MM.1S (cell line): ENCODE results near the gene LDLRAD4.

Experiments used
- DNase-seq: peaks from one replicate; pipeline ENCODE4 v3.0.0-alpha.2; 2015
- H2AFZ ChIP-seq: fragments of 300-600 bp; sonication (generic); 2 replicates; pipeline ENCODE4 v1.6.0; 2016; ENCODE audit warnings: antibody characterized with exemption, low read length
- H3F3A ChIP-seq: fragments of 300-600 bp; sonication (generic); 2 replicates; pipeline ENCODE4 v1.6.1; 2016; ENCODE audit warnings: mild to moderate bottlenecking, antibody characterized with exemption, low read length, moderate library complexity, mixed read lengths; ENCODE audit not compliant: insufficient read depth
- H3K27ac ChIP-seq: fragments of 300-600 bp; sonication (generic); 2 replicates; pipeline ENCODE4 v1.5.1; 2016; ENCODE audit warnings: mild to moderate bottlenecking, low read length
- H3K27me3 ChIP-seq: fragments of 300-600 bp; sonication (generic); replicated peaks from 2 replicates; pipeline ENCODE4 v1.6.0; 2016; ENCODE audit warnings: low read length; ENCODE audit not compliant: insufficient read depth
- H3K36me3 ChIP-seq: fragments of 300-600 bp; sonication (generic); replicated peaks from 2 replicates; pipeline ENCODE4 v1.6.1; 2016; ENCODE audit warnings: mild to moderate bottlenecking, low read length, mixed read lengths; ENCODE audit not compliant: insufficient read depth
- H3K4me1 ChIP-seq: fragments of 300-600 bp; sonication (generic); 2 replicates; pipeline ENCODE4 v1.6.1; 2016; ENCODE audit warnings: low read length, mixed read lengths
- H3K4me2 ChIP-seq: fragments of 300-600 bp; sonication (generic); 2 replicates; pipeline ENCODE4 v1.6.0; 2016; ENCODE audit warnings: low read depth, low read length
- H3K4me3 ChIP-seq: fragments of 300-600 bp; sonication (generic); 2 replicates; pipeline ENCODE4 v1.5.1; 2016; ENCODE audit warnings: low read length, mixed read lengths
- H3K79me2 ChIP-seq: fragments of 300-600 bp; sonication (generic); 2 replicates; pipeline ENCODE4 v1.6.1; 2016; ENCODE audit warnings: mixed run types, low read length, mixed read lengths
- H3K9ac ChIP-seq: fragments of 300-600 bp; sonication (generic); 2 replicates; pipeline ENCODE4 v1.6.1; 2016; ENCODE audit warnings: low read length, mixed read lengths
- H3K9me2 ChIP-seq: fragments of 300-600 bp; sonication (generic); replicated peaks from 2 replicates; pipeline ENCODE4 v1.6.1; 2016; ENCODE audit warnings: mild to moderate bottlenecking, low read length, mixed read lengths; ENCODE audit not compliant: insufficient read depth
- H3K9me3 ChIP-seq: fragments of 300-600 bp; sonication (generic); replicated peaks from 2 replicates; pipeline ENCODE4 v1.6.1; 2016; ENCODE audit warnings: mild to moderate bottlenecking, low read length, mixed read lengths; ENCODE audit not compliant: insufficient read depth
- H4K20me1 ChIP-seq: fragments of 300-600 bp; sonication (generic); 2 replicates; pipeline ENCODE4 v1.6.1; 2016; ENCODE audit warnings: mild to moderate bottlenecking, low read length, moderate library complexity, mixed read lengths; ENCODE audit not compliant: insufficient read depth
- EZH2 ChIP-seq: fragments of 300-600 bp; sonication (generic); optimal IDR thresholded peaks from 2 replicates; pipeline ENCODE3; 2017; ENCODE audit warnings: low read depth, mild to moderate bottlenecking, antibody characterized with exemption, low read length, mixed read lengths
- EZH2phosphoT487 ChIP-seq: fragments of 300-600 bp; sonication (generic); IDR thresholded peaks from 2 replicates; pipeline ENCODE4 v1.6.1; 2018; ENCODE audit warnings: antibody characterized with exemption, low read length
- TF ChIP-seq, protein P1 (sequence below): fragments of 300-600 bp; sonication (generic); IDR thresholded peaks from 2 replicates; pipeline ENCODE4 v1.5.1; 2016; ENCODE audit warnings: antibody characterized with exemption, low read length, mixed read lengths

LDLRAD4 gene

GRCh38 chr18:13309748-13310670, 91.4 kb downstream of the LDLRAD4 start:
- TF ChIP-seq EZH2 (no peak), EZH2phosphoT487 (no peak)
- TF ChIP-seq, protein P1, sequence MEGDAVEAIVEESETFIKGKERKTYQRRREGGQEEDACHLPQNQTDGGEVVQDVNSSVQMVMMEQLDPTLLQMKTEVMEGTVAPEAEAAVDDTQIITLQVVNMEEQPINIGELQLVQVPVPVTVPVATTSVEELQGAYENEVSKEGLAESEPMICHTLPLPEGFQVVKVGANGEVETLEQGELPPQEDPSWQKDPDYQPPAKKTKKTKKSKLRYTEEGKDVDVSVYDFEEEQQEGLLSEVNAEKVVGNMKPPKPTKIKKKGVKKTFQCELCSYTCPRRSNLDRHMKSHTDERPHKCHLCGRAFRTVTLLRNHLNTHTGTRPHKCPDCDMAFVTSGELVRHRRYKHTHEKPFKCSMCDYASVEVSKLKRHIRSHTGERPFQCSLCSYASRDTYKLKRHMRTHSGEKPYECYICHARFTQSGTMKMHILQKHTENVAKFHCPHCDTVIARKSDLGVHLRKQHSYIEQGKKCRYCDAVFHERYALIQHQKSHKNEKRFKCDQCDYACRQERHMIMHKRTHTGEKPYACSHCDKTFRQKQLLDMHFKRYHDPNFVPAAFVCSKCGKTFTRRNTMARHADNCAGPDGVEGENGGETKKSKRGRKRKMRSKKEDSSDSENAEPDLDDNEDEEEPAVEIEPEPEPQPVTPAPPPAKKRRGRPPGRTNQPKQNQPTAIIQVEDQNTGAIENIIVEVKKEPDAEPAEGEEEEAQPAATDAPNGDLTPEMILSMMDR = no peak
- Histone ChIP-seq H3K9ac (no peak overlapping the region), H2AFZ (no peak overlapping the region)

GRCh38 chr18:13311193-13311592, 92.6 kb downstream of the LDLRAD4 start:
- DNase-seq = no peak
- Histone ChIP-seq H3K4me3 (no peak overlapping the region), H3K36me3 (no peaks in the 10 kb centered on the region)

More at GRCh38 chr18:13309748-13310670, 91.4 kb downstream of the LDLRAD4 start:
- Histone ChIP-seq H3K27ac (no peak overlapping the region), H3K9me3 (no peaks in the 10 kb centered on the region), H3K36me3 (no peaks in the 10 kb centered on the region), H4K20me1 (no peaks in the 10 kb centered on the region), H3K79me2 (no peaks in the 10 kb centered on the region), H3K4me2 (no peak overlapping the region), H3K9me2 (no peaks in the 10 kb centered on the region), H3K4me1 (no peaks in the 10 kb centered on the region), H3K27me3 (no peaks in the 10 kb centered on the region), H3K4me3 (no peak overlapping the region), H3F3A (no peaks in the 10 kb centered on the region)
- no peak for DNase-seq

GRCh38 chr18:13312515-13312914, 94.0 kb downstream of the LDLRAD4 start:
- DNase-seq = no peak
- H3K9me2 ChIP-seq = no peaks in the 10 kb centered on the region
- no peaks in the 10 kb centered on the region for H3K9me3 ChIP-seq
- H3F3A ChIP-seq = no peaks in the 10 kb centered on the region
- H3K9ac ChIP-seq = no peak overlapping the region
- no peak overlapping the region for H3K4me2 ChIP-seq
- H3K27ac ChIP-seq = no peak overlapping the region
- TF ChIP-seq EZH2 (no peak), EZH2phosphoT487 (no peak)
- TF ChIP-seq, protein P1 = no peak
- H3K36me3 ChIP-seq = no peaks in the 10 kb centered on the region
- no peaks in the 10 kb centered on the region for H4K20me1 ChIP-seq
- no peaks in the 10 kb centered on the region for H3K4me1 ChIP-seq
- H2AFZ ChIP-seq = no peak overlapping the region
- H3K79me2 ChIP-seq = no peaks in the 10 kb centered on the region
- no peaks in the 10 kb centered on the region for H3K27me3 ChIP-seq
- H3K4me3 ChIP-seq = no peak overlapping the region

More at GRCh38 chr18:13311193-13311592, 92.6 kb downstream of the LDLRAD4 start:
- Histone ChIP-seq H4K20me1 (no peaks in the 10 kb centered on the region), H3K9me2 (no peaks in the 10 kb centered on the region), H3K4me1 (no peaks in the 10 kb centered on the region), H2AFZ (no peak overlapping the region), H3K79me2 (no peaks in the 10 kb centered on the region), H3F3A (no peaks in the 10 kb centered on the region), H3K4me2 (no peak overlapping the region), H3K9ac (no peak overlapping the region), H3K27ac (no peak overlapping the region), H3K27me3 (no peaks in the 10 kb centered on the region), H3K9me3 (no peaks in the 10 kb centered on the region)
- no peak for TF ChIP-seq EZH2
- TF ChIP-seq EZH2phosphoT487 = no peak
- TF ChIP-seq, protein P1 = no peak
